ENCODE results near the gene RAD51D.

Gene RAD51D

DNA sequence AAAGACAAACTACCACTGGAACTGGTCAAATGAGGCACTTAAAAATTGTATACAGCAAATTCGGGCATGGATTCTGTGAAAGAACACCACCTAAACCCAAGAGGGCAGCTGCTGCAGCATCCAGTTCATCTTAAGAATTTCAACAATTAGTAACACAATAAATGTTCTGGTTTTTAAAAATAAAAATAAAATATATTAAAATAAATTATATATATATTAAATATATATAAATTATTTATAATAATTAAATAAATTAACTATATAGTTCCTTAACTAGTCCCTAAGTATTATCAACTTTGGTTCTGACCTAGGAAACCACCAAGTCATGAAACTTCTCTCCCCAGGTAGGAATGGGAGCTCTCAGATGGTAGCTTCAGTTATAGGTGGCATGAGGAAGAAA is 42.8 kb downstream of the RAD51D start:
- DNase-seq = no peak
- no peak for TF ChIP-seq CTCF (IDR thresholded peaks at IDR 0.05; ENCODE audit: low read depth, low read length)
- Histone ChIP-seq H3K36me3 (no peaks in the 10 kb centered on the region), H3K9me3 (ENCODE audit: severe bottlenecking) (no peaks in the 10 kb centered on the region), H3K4me3 (ENCODE audit: low read depth, low read length) (no peak overlapping the region), H3K27ac (no peak overlapping the region), H3K27me3 (ENCODE audit: insufficient read depth, low read depth, severe bottlenecking) (no peaks in the 10 kb centered on the region)

DNA sequence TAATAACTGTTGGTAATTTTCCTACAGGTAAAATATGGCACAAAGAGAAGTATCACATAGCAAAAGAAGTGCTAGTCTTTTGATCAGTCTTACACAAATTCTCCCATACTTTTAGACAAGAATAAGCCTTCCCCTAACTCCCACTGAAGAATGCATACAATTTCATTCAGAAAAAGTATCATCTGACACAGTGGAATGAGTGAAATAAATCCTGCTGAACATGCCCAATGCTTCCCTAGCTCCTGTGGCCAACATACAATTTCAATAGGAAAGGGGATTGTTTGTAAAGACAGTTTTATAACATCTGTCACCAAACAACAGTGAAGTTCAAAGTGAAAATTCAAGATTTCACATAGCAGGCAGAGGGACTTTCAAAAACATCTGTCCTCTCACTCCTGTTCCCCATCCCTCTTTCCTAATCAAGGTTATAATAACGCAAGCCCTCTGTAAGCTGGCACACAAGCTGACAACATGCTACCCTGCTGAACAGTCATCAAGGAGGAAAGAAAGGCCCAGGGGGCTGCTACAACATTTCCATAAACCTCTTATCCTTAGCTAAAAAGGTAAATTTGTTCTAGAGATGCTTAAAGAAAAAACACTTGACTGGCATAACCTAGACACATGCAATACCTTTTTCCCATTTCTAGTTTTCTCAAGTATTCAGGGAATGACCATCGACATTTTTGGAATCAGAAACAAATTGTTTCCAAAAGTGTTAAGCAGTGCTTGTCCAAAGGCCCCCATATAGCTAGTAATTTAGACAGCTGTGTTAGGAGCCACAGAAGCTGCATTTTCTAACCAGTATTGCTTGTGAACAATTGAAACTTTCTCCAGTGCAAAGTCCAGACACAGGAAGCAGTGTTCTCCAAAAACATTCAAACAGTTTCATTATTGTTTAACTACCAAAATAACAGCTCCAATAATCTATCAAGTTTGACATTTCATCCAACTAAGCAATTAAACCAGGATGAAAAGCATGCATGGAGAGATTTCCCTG is 44.7 kb downstream of the RAD51D start:
- H3K4me3 ChIP-seq (ENCODE audit: low read depth, low read length) = no peak overlapping the region
- H3K27ac ChIP-seq = no peak overlapping the region
- H3K9me3 ChIP-seq (ENCODE audit: severe bottlenecking) = no peaks in the 10 kb centered on the region
- no peaks in the 10 kb centered on the region for H3K36me3 ChIP-seq
- no peak for DNase-seq
- no peaks in the 10 kb centered on the region for H3K27me3 ChIP-seq (ENCODE audit: insufficient read depth, low read depth, severe bottlenecking)
- TF ChIP-seq CTCF (IDR thresholded peaks at IDR 0.05; ENCODE audit: low read depth, low read length) = no peak

GRCh38 chr17:35073991-35074627 is 45.6 kb downstream of the RAD51D start:
- no peak for DNase-seq
- no peaks in the 10 kb centered on the region for H3K9me3 ChIP-seq (ENCODE audit: severe bottlenecking)
- no peaks in the 10 kb centered on the region for H3K27me3 ChIP-seq (ENCODE audit: insufficient read depth, low read depth, severe bottlenecking)
- no peak overlapping the region for H3K4me3 ChIP-seq (ENCODE audit: low read depth, low read length)
- no peak overlapping the region for H3K27ac ChIP-seq
- H3K36me3 ChIP-seq = no peaks in the 10 kb centered on the region
- TF ChIP-seq CTCF (IDR thresholded peaks at IDR 0.05; ENCODE audit: low read depth, low read length) = no peak

- no peak for TF ChIP-seq CTCF (IDR thresholded peaks at IDR 0.05; ENCODE audit: low read depth, low read length)
- Histone ChIP-seq H3K27ac (no peak overlapping the region), H3K27me3 (ENCODE audit: insufficient read depth, low read depth, severe bottlenecking) (no peaks in the 10 kb centered on the region), H3K9me3 (ENCODE audit: severe bottlenecking) (no peaks in the 10 kb centered on the region), H3K4me3 (ENCODE audit: low read depth, low read length) (no peak overlapping the region), H3K36me3 (no peaks in the 10 kb centered on the region)
- no peak for DNase-seq
Measured at GRCh38 chr17:35073183-35073790, 46.4 kb downstream of the RAD51D start.

- Histone ChIP-seq H3K36me3 (no peaks in the 10 kb centered on the region), H3K27me3 (ENCODE audit: insufficient read depth, low read depth, severe bottlenecking) (no peaks in the 10 kb centered on the region), H3K9me3 (ENCODE audit: severe bottlenecking) (no peaks in the 10 kb centered on the region), H3K27ac (peak overlapping the region; percentile 60), H3K4me3 (ENCODE audit: low read depth, low read length) (no peak overlapping the region)
- TF ChIP-seq CTCF (IDR thresholded peaks at IDR 0.05; ENCODE audit: low read depth, low read length) = no peak
- DNase-seq = peak; percentile 30
Measured at GRCh38 chr17:35069311-35069710, 50.3 kb downstream of the RAD51D start.

All from WERI-Rb-1 (cell line).